Activated CD4-positive, alpha-beta T cell treated with anti-CD3 and anti-CD28 coated beads, Interleukin-10, Interleukin-2, amounts not matched to agents 100 ng/mL and 50 ng/mL, durations not matched to agents 16 hours and 8 hours (primary cell): ENCODE data around the gene AEN.

ENCODE experiments used
- DNase-seq: peaks from one replicate; pipeline ENCODE4 v3.0.0-alpha.2; 2020

The AEN gene

GRCh38 chr15:88651136-88651732 is 30.1 kb downstream of the AEN start:
- DNase-seq = no peak

DNA sequence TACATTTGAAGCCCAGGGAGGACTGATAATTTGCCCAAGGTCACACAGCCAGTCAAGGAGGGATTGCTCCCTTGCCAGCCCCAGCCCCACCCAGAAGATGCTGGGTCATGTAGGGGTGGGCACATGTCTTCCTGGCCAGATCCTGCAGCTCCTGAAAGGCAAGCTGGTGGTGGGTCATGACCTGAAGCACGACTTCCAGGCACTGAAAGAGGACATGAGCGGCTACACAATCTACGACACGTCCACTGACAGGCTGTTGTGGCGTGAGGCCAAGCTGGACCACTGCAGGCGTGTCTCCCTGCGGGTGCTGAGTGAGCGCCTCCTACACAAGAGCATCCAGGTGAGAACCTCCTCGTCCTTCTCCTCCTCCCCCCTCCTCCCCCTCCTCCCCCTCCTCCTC is 30.8 kb downstream of the AEN start:
- DNase-seq = no peak

- DNase-seq = no peak
Observed at GRCh38 chr15:88652456-88653199, 31.5 kb downstream of the AEN start.

GRCh38 chr15:88653200-88654064 is 32.3 kb downstream of the AEN start:
- no peak for DNase-seq

GRCh38 chr15:88654430-88655102 is 33.4 kb downstream of the AEN start:
- DNase-seq = no peak

DNA sequence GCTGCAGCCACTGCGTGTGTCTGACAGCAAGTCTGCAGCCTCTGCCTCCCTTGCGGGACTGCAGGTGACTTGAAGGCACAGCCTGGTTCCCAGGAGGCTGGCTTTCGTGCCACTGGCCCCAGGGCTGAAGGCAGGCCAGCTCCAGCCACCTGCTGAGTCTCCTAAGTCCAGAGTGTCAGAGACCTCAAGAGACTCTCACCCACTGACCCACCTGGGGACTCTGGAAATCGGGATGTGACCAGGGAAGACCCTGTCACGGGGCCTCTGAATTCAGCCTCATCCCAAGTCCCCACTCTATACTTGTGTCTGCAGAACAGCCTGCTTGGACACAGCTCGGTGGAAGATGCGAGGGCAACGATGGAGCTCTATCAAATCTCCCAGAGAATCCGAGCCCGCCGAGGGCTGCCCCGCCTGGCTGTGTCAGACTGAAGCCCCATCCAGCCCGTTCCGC is 34.0 kb downstream of the AEN start:
- DNase-seq = no peak

DNA sequence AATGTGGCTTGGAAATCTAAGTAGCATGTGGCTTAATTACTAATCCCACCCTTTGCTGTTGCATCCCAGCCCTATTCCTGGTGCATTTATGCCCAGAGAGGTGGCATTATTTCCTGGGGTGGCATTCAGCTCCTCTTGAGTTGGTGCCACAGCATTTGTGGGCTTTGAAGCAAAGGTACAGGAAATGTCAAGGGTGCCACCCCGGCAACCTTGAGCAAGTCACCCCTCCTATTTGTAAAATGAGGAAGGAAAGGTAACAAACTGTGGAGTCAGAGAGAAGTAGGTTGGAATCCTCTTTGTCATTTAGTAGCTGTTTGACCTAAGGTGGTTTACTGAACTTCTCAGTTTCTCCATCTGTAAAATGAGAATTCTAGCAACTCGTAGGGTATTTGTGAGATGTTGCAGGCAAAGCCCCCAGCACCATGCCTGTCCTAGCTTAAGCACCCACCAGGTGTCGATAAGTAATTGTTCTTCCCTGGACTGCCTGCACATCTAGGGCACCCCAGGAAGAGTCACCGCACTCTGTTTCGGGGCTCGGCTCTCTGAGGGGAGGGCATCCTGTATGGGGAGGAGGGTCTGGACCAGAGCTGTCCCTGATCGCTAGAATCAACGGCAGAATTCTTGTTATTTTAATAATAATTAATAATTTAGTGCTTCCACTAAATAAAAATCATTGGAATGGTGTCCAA is 34.8 kb downstream of the AEN start:
- no peak for DNase-seq

DNA sequence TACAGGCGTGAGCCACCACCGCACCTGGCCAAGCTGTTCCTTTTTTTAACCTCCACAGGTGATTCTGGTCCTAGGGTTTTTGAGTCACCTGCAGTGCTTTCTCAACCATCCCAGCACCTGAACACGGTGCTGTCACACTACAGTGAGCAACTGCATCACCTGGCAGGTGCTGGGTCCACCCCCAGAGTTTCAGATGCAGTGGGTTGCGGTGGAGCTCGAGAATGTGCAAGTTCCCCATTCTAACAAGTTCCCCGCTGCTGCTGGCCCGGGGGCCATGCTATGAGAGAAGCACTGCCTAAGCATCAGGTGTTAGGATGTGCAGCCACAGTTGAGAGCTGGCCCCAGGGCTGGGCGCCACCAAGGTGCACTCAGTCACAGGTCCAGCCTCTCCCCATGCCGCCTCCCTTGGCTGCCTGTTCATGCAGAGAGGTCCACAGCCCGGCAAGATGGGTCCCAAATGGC is 35.7 kb downstream of the AEN start:
- no peak for DNase-seq

DNA sequence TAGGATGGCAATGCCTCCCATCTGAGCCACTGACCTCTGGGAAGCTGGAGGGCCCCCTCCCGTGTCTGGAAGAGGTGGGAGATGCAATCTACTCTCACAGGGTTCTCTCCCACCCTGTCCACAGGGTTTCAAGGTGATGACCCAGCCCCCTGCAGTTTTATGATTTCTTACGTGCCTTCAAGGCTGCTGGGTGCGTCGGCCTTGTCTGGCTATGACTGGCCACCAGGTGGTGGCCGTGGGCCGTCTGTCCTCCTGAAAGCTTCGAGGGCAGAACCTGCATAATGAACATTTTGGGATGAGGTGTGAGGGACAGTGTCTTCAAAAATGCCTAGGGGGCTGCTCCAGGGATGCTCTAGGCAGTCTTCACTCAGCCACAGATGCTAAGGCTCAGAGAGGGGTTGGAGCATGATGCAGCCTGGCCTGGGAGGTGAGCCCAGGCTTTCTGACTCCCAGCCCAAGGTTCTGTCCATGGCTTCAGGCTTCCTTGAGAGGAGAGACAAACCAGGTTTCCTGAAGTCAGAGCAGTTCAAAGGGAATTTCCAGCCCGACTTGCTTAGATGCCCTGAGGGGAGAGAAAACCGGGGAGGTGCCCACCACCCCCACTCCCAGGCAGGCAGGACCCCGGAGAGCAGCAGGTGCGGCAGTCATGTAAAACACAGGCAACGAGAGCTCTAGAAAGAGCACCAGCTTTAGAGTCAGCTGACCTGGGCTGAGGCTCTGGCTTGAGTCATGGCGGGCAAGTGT is 36.4 kb downstream of the AEN start:
- no peak for DNase-seq

- no peak for DNase-seq
Observed at GRCh38 chr15:88658070-88658965, 37.2 kb downstream of the AEN start.

- DNase-seq = no peak
Observed at GRCh38 chr15:88658972-88659931, 38.1 kb downstream of the AEN start.

DNA sequence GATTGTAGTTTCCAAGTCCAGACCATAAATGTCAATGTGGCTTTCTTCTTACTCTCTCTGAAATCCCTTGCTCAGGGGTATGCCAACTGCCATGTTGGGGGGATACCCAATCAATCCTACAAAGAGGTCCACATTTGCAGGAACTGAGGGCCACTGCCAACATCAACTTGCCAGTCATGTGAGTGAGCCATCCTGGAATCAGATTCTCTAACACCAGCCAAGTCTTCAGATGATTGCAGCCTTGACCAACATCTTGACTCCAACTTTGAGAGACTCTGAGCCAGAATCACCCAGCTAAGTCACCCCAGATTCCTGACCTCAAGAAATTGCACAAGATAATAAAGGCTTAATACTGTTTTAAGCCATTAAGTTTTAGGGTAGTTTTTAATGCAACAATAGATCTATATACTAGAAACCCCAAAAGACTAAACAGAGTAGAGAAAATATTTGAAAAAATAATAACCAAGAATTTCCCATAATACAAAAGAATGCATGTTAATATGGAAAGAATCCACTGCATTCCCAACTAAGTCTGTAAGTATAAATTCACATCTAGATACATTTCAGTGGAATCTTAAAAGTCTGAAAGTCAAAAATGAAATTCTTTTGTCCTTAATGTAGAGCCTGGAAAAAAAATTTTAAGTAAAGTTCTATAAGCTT is 40.0 kb downstream of the AEN start:
- DNase-seq = no peak

- no peak for DNase-seq
Observed at GRCh38 chr15:88661761-88662556, 40.8 kb downstream of the AEN start.

DNA sequence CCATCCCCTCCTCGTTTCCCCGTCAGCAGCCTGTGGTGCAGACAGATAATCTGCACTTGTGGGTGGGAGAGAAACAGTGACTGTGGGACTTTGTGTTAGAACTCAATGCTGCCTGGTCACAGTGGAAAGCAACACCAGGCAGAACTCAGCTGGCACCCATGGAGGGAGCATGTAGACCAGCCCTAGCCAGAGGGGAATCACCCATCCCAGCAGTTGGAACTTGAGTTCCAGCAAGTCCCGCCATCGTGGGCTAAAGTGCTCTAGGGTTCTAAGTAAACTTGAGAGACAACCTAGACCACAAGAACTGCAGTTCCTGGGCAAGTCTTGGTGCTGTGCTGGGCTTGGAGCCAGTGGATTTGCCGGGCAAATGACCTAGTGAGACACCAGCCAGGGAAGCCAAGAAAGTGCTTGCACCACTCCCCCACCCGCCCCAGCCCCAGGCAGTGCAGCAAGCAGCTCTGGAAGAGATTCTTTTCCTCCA is 42.0 kb downstream of the AEN start:
- no peak for DNase-seq

GRCh38 chr15:88664151-88664778 is 43.1 kb downstream of the AEN start:
- peak; percentile 26 for DNase-seq

DNA sequence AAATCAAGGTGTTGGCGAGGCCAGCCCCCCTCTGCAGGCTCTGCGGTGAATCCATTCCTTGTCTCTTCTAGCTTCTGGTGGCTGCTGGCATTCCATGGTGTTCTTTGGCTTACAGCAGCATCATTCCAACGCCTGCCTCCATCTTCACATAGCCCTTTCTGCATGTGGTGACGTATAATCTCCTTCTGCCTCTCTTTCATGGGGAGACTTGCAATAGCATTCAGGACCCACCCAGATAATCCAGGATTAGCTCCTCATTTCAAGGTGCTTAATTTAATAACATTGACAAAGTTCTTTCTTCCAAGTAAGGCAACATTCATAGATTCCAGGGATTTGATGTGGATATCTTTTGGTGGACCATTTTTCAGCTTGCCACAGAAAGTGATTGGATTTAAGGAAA is 53.5 kb downstream of the AEN start:
- no peak for DNase-seq

DNA sequence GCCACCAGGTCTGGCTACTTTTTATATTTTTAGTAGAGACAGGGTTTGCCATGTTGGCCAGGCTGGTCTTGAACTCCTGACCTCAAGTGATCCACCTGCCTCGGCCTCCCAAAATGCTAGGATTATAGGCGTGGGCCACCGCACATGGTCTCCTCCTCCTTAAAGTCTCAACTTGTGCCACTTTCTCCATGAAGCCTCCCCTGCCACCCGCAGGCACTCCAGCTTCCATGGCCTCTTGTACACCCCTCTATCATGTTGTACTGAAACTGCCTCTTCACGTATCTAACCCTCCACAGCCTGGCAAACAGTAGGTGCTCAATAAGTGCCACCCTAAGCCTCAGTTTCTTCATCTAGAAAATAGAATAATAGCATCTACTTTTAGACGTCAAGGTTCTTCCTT is 57.6 kb downstream of the AEN start:
- no peak for DNase-seq
